Lung (tissue), 12 donors: ENCODE results near the gene ANTXR2. TPM values are rescaled to one million over a fixed set of nuclear protein-coding genes. Genes with fewer than 3 reads are reported as not detected.

Experiments
- ATAC-seq: fragments of 200-7000 bp; cut with Tn5 transposase; one replicate; pipeline ENCODE4 v1.9.1; 2020; ENCODE audit warnings: moderate number of reproducible peaks; ENCODE audit not compliant: insufficient read depth, low FRiP score
- DNase-seq, 3 donors: peaks; one replicate each; pipeline ENCODE4 v3.0.0-alpha.2; 2013 to 2017
- H3K27ac ChIP-seq, 2 donors: one replicate each; pipeline ENCODE4 v1.5.1; 2013; ENCODE audit warnings: mild to moderate bottlenecking in 2 of 2, moderate library complexity in 2 of 2, control low read depth in 1 of 2, inconsistent platforms in 1 of 2, low read depth in 1 of 2, low read length in 1 of 2
- H3K27me3 ChIP-seq, 3 donors: one replicate each; pipeline ENCODE4 v1.5.1; 2013; ENCODE audit warnings: low read length in 2 of 3; ENCODE audit not compliant: control insufficient read depth in 3 of 3, insufficient read depth in 3 of 3
- H3K36me3 ChIP-seq, 4 donors: one replicate each; pipeline ENCODE4 v1.5.1; 2013; ENCODE audit warnings: low read length in 4 of 4, mild to moderate bottlenecking in 1 of 4, moderate library complexity in 1 of 4; ENCODE audit not compliant: control insufficient read depth in 4 of 4, insufficient read depth in 4 of 4
- H3K4me1 ChIP-seq, 5 donors: one replicate each; pipeline ENCODE4 v1.5.1; 2013; ENCODE audit warnings: low read length in 5 of 5, mild to moderate bottlenecking in 2 of 5, moderate library complexity in 1 of 5; ENCODE audit not compliant: control insufficient read depth in 5 of 5, insufficient read depth in 5 of 5
- H3K4me3 ChIP-seq: one replicate; pipeline ENCODE4 v1.5.1; 2013; ENCODE audit warnings: mild to moderate bottlenecking, control low read depth, moderate library complexity
- H3K9ac ChIP-seq, 2 donors: one replicate each; pipeline ENCODE4 v1.5.1; 2013; ENCODE audit warnings: low read length in 2 of 2, control low read depth in 1 of 2; ENCODE audit not compliant: insufficient read depth in 1 of 2
- H3K9me3 ChIP-seq, 4 donors: one replicate each; pipeline ENCODE4 v1.5.1; 2013; ENCODE audit warnings: low read length in 3 of 4, mild to moderate bottlenecking in 1 of 4, moderate library complexity in 1 of 4; ENCODE audit not compliant: control insufficient read depth in 4 of 4, insufficient read depth in 3 of 4
- WGBS, 2 donors: extraction: QIAGEN DNeasy Blood & Tissue Kit; methylation state at CpG; one replicate each; pipeline ENCODE4 v1.1.7; 2013; 5-methylcytosine and 5-hydroxymethylcytosine counted together
- polyA plus RNA-seq, 2 donors: library from polyadenylated mRNA; stranded (reverse); fragments of 200-250 nt; gene quantifications; one replicate each; pipeline ENCODE4 v1.2.1, GENCODE V29; 2013
- total RNA-seq, 2 donors: library from RNA; depleted of rRNA in 1 of 2; stranded (reverse); fragments of >200 nt in 1 of 2; gene quantifications; one replicate each; pipeline ENCODE4 v1.2.1, GENCODE V29; 2014 to 2021
- TF ChIP-seq, protein P1 (sequence below): IDR thresholded peaks from 2 replicates; pipeline ENCODE4 v1.5.1; 2012; ENCODE audit warnings: mild to moderate bottlenecking; ENCODE audit errors: control extremely low read depth, extremely low read depth
- donor health status: control.
- donor health status: control.
- donor health status: Bipolar disorder and iron deficiency.
- donor health status: healthy.
- donor health status: DM: yes; HTN: yes; CAD: no.

ANTXR2 gene
- total and polyA plus RNA-seq, 4 donors = 4.8 to 47.2 (median 28.6) TPM

DNA sequence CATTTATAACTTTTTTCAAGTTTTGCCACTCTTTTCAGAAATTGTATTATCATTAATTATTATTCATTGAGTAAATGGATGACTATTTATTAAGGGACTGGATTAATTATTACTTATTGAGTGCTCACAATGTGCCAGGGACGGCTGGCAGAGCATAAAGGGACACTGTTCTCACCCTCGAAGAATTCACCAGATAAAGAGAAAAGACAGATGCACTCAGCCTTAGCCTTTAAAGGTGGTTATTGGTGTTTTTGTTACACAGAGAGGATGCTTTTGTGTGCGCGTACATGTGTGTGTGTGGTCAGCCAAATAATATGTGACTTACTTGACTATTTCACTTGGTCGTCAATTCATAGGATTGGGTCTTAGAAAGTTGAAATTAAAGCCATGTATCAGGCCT lies 187.0 kb downstream of the ANTXR2 start:
- no peaks in the 10 kb centered on the region for H3K9me3 ChIP-seq
- WGBS, 2 donors = 90 to 91% methylated on average over 5 of the region's 5 CpGs
- TF ChIP-seq, protein P1, sequence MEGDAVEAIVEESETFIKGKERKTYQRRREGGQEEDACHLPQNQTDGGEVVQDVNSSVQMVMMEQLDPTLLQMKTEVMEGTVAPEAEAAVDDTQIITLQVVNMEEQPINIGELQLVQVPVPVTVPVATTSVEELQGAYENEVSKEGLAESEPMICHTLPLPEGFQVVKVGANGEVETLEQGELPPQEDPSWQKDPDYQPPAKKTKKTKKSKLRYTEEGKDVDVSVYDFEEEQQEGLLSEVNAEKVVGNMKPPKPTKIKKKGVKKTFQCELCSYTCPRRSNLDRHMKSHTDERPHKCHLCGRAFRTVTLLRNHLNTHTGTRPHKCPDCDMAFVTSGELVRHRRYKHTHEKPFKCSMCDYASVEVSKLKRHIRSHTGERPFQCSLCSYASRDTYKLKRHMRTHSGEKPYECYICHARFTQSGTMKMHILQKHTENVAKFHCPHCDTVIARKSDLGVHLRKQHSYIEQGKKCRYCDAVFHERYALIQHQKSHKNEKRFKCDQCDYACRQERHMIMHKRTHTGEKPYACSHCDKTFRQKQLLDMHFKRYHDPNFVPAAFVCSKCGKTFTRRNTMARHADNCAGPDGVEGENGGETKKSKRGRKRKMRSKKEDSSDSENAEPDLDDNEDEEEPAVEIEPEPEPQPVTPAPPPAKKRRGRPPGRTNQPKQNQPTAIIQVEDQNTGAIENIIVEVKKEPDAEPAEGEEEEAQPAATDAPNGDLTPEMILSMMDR = no peak
- H3K4me3 ChIP-seq = no peak overlapping the region
- no peak for DNase-seq
- no peak overlapping the region for H3K27ac ChIP-seq
- H3K36me3 ChIP-seq = no peaks in the 10 kb centered on the region
- no peak for ATAC-seq
- H3K9ac ChIP-seq = no peak overlapping the region
- H3K27me3 ChIP-seq = no peaks in the 10 kb centered on the region
- no peaks in the 10 kb centered on the region for H3K4me1 ChIP-seq

DNA sequence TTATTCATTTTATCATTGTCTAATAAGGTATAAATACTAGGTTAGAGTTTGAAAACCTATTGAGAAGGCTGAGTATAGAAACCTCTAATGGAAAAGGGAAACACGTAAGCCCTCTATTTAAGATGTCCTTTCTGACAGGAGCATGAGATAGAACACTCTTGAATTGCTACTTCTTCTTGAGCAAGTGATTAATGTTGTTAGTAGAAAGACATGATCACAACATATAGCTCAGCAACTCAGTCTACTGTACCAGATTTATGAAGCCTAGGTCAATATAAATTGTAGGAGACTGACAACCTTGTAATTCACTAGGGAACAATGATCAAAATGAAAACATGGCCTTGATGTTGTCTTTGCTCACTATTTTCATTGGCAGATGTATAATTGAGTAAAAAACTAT lies 189.7 kb downstream of the ANTXR2 start:
- no peaks in the 10 kb centered on the region for H3K36me3 ChIP-seq
- DNase-seq (no peak), ATAC-seq (no peak)
- H3K27me3 ChIP-seq = no peaks in the 10 kb centered on the region
- no peak overlapping the region for H3K4me3 ChIP-seq
- WGBS, 2 donors = 99 to 100% methylated on average over 1 of the region's 1 CpG
- H3K9me3 ChIP-seq = no peaks in the 10 kb centered on the region
- H3K9ac ChIP-seq = no peak overlapping the region
- H3K27ac ChIP-seq = no peak overlapping the region
- H3K4me1 ChIP-seq = no peaks in the 10 kb centered on the region
- TF ChIP-seq, protein P1 = no peak

DNA sequence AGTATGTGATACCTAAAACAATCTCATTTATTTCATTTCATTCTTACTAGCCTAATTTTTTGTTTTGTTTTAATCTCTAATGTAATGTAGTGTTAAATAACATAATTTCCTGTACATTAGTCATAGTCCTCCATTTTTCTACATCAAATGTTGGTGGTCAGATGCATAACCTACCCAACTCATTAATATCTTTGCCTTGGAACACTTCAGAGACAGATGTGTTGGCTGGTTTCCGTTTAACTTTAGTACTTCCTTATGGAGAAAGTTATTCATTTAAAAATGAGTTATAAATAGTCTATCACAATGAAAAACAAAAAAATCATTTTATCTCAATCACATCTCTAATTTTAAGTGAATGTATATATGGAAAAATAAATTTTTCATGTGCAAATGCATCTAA lies 190.2 kb downstream of the ANTXR2 start:
- DNase-seq (no peak), ATAC-seq (no peak)
- Histone ChIP-seq H3K9me3 (no peaks in the 10 kb centered on the region), H3K27ac (no peak overlapping the region), H3K9ac (no peak overlapping the region), H3K4me3 (no peak overlapping the region), H3K36me3 (no peaks in the 10 kb centered on the region), H3K27me3 (no peaks in the 10 kb centered on the region), H3K4me1 (no peaks in the 10 kb centered on the region)
- 43 to 55% methylated on average over 1 of the region's 1 CpG for WGBS, 2 donors
- TF ChIP-seq, protein P1 = no peak

DNA sequence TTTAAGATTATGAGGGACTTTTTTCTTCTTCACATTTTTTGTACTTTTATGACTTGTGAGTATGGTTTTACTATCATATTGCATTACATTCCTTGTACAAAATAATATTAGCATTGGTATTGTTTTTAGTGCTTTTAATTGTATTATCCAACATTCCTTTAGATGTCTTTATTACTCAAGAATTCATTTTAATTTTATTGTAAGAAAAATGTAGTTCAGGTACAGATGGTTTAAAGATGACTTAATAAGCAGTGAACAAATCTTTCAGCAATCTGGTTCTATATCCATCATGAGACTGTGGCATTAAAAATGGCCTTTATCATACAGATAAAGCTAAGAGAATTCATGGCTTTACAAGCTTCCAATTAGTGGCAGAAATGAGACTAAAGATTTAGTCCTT lies 191.6 kb downstream of the ANTXR2 start:
- no peaks in the 10 kb centered on the region for H3K4me1 ChIP-seq
- no peaks in the 10 kb centered on the region for H3K36me3 ChIP-seq
- ATAC-seq (no peak), DNase-seq (no peak)
- H3K27me3 ChIP-seq = no peaks in the 10 kb centered on the region
- no peaks in the 10 kb centered on the region for H3K9me3 ChIP-seq
- H3K27ac ChIP-seq = no peak overlapping the region
- H3K4me3 ChIP-seq = no peak overlapping the region
- TF ChIP-seq, protein P1 = no peak
- H3K9ac ChIP-seq = no peak overlapping the region
